ENCODE data around the gene TAAR2. TPM values are rescaled to one million over a fixed set of nuclear protein-coding genes. Genes with fewer than 3 reads are reported as not detected.

Gene TAAR2
- total RNA-seq, 1 experiment from 2014 or later, result not detected

DNA sequence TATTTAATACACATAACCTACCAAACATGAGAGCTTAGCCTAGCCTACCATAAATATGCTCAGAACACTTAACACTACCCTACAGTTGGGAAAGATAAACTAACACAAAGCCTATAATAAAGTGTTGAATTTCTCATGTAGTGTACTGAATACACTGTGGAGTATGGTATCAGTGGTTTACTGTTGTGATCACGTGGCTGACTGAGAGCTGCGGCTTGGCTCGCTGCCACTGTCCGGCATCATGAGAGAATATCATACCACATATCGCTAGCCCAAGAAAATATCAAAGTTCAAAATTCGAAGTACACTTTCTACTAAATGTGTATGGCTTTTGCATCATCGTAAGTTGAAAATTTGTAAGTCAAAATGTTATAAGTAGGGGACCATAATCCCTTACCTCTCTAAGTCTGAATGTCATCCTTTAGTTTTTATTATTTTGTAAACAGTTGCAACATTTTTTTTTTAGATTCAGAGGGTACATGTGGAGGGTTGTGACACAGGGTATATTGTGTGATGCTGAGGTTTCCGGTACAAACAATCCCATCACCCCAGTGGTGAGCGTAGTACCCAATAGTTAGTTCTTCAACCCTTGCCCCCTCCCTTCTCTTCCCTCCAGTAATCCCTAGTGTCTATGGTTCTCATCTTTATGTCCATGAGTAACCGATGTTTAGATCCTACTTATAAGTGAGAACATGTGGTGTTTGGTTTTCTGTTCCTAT, 49.5 kb upstream of the TAAR2 start:
- no TSS peak for BruUV-seq (replicated peaks)
- ChIA-PET POLR2A (no interaction called here), RAD21 (ENCODE audit: low non-redundant PET in 1 of 2, low total read pairs in 2 of 2, uncharacterized antibody in 2 of 2, unreplicated experiment in 2 of 2) (no interaction called here), CTCF (no interaction called here)
- intact Hi-C loops (cut with micrococcal nuclease), result no loop called here
- H3K79me2 ChIP-seq (ENCODE audit: insufficient read depth, low read length), result no peaks in the 10 kb centered on the region
- no peak overlapping the region for H3K4me2 ChIP-seq (ENCODE audit: low read length)
- H3K9ac ChIP-seq (ENCODE audit: low read length), result no peak overlapping the region
- no peaks in the 10 kb centered on the region for H3K36me3 ChIP-seq (ENCODE audit: control insufficient read depth in 1 of 2, insufficient read depth in 2 of 2, low read length in 2 of 2)
- no peak overlapping the region for H3K4me3 ChIP-seq (replicated peaks in 1 of 2; ENCODE audit: low read depth in 1 of 2, low read length in 2 of 2)
- TF ChIP-seq TCF7L2 (IDR thresholded peaks at IDR 0.05; ENCODE audit: borderline replicate concordance, extremely low read depth, insufficient read depth, insufficient read length) (no peak), CEBPB (IDR thresholded peaks at IDR 0.05; ENCODE audit: low read depth) (no peak), SIN3A (IDR thresholded peaks at IDR 0.05; ENCODE audit: low read depth) (no peak), FOSL1 (IDR thresholded peaks at IDR 0.05; ENCODE audit: low read depth) (no peak), SRF (IDR thresholded peaks at IDR 0.05; ENCODE audit: low read depth) (no peak), EGR1 (IDR thresholded peaks at IDR 0.05; ENCODE audit: low read depth) (no peak), ELF1 (IDR thresholded peaks at IDR 0.05; ENCODE audit: borderline replicate concordance, low read depth) (no peak), ZNF274 (IDR thresholded peaks at IDR 0.05; ENCODE audit: low read depth, low read length) (no peak), EZH2phosphoT487 (IDR thresholded peaks at IDR 0.05; ENCODE audit: borderline replicate concordance) (no peak), POLR2AphosphoS5 (IDR thresholded peaks at IDR 0.05; ENCODE audit: low read depth, low read length) (no peak), CBX3 (IDR thresholded peaks at IDR 0.05; ENCODE audit: low read depth) (no peak), ATF3 (IDR thresholded peaks at IDR 0.05) (no peak), YY1 (IDR thresholded peaks at IDR 0.05; ENCODE audit: extremely low read depth, insufficient replicate concordance, low read depth, low read length) (no peak)
- TF ChIP-seq, protein P1, sequence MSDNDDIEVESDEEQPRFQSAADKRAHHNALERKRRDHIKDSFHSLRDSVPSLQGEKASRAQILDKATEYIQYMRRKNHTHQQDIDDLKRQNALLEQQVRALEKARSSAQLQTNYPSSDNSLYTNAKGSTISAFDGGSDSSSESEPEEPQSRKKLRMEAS (IDR thresholded peaks at IDR 0.05), result no peak
- TF ChIP-seq, protein P2, sequence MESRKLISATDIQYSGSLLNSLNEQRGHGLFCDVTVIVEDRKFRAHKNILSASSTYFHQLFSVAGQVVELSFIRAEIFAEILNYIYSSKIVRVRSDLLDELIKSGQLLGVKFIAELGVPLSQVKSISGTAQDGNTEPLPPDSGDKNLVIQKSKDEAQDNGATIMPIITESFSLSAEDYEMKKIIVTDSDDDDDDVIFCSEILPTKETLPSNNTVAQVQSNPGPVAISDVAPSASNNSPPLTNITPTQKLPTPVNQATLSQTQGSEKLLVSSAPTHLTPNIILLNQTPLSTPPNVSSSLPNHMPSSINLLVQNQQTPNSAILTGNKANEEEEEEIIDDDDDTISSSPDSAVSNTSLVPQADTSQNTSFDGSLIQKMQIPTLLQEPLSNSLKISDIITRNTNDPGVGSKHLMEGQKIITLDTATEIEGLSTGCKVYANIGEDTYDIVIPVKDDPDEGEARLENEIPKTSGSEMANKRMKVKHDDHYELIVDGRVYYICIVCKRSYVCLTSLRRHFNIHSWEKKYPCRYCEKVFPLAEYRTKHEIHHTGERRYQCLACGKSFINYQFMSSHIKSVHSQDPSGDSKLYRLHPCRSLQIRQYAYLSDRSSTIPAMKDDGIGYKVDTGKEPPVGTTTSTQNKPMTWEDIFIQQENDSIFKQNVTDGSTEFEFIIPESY (IDR thresholded peaks at IDR 0.05; ENCODE audit: extremely low read depth, insufficient replicate concordance, low read length), result no peak
- TF ChIP-seq, protein P3, sequence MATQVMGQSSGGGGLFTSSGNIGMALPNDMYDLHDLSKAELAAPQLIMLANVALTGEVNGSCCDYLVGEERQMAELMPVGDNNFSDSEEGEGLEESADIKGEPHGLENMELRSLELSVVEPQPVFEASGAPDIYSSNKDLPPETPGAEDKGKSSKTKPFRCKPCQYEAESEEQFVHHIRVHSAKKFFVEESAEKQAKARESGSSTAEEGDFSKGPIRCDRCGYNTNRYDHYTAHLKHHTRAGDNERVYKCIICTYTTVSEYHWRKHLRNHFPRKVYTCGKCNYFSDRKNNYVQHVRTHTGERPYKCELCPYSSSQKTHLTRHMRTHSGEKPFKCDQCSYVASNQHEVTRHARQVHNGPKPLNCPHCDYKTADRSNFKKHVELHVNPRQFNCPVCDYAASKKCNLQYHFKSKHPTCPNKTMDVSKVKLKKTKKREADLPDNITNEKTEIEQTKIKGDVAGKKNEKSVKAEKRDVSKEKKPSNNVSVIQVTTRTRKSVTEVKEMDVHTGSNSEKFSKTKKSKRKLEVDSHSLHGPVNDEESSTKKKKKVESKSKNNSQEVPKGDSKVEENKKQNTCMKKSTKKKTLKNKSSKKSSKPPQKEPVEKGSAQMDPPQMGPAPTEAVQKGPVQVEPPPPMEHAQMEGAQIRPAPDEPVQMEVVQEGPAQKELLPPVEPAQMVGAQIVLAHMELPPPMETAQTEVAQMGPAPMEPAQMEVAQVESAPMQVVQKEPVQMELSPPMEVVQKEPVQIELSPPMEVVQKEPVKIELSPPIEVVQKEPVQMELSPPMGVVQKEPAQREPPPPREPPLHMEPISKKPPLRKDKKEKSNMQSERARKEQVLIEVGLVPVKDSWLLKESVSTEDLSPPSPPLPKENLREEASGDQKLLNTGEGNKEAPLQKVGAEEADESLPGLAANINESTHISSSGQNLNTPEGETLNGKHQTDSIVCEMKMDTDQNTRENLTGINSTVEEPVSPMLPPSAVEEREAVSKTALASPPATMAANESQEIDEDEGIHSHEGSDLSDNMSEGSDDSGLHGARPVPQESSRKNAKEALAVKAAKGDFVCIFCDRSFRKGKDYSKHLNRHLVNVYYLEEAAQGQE (IDR thresholded peaks at IDR 0.05; ENCODE audit: low read depth), result no peak
- TF ChIP-seq, protein P4, sequence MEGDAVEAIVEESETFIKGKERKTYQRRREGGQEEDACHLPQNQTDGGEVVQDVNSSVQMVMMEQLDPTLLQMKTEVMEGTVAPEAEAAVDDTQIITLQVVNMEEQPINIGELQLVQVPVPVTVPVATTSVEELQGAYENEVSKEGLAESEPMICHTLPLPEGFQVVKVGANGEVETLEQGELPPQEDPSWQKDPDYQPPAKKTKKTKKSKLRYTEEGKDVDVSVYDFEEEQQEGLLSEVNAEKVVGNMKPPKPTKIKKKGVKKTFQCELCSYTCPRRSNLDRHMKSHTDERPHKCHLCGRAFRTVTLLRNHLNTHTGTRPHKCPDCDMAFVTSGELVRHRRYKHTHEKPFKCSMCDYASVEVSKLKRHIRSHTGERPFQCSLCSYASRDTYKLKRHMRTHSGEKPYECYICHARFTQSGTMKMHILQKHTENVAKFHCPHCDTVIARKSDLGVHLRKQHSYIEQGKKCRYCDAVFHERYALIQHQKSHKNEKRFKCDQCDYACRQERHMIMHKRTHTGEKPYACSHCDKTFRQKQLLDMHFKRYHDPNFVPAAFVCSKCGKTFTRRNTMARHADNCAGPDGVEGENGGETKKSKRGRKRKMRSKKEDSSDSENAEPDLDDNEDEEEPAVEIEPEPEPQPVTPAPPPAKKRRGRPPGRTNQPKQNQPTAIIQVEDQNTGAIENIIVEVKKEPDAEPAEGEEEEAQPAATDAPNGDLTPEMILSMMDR (IDR thresholded peaks at IDR 0.05 in 2 of 3, conservative IDR thresholded peaks at IDR 0.05 in 1 of 3; ENCODE audit: borderline replicate concordance in 1 of 3, insufficient read depth in 1 of 3, low read depth in 2 of 3, low read length in 2 of 3), result no peak
- H4K20me1 ChIP-seq (ENCODE audit: insufficient read depth), result no peaks in the 10 kb centered on the region
- no peak overlapping the region for H2AFZ ChIP-seq (ENCODE audit: low read depth, low read length, poor library complexity, severe bottlenecking)
- no peaks in the 10 kb centered on the region for H3K27me3 ChIP-seq (ENCODE audit: insufficient read depth, low read length)
- ATAC-seq (no peak), DNase-seq (ENCODE audit: low read depth, low spot score) (no peak)
- no peak overlapping the region for H3K27ac ChIP-seq (ENCODE audit: low read depth, low read length)
- H3K9me2 ChIP-seq (ENCODE audit: insufficient read depth), result no peaks in the 10 kb centered on the region
- peaks cover 0 to 4% of the 10 kb centered on the region in 2 experiments; a peak in 2 of 4 replicates for H3K4me1 ChIP-seq (ENCODE audit: control insufficient read depth in 1 of 2, insufficient read depth in 2 of 2, low read length in 2 of 2)
- no peaks in the 10 kb centered on the region for H3K9me3 ChIP-seq (ENCODE audit: control insufficient read depth in 1 of 2, insufficient read depth in 1 of 2, low read depth in 1 of 2, low read length in 2 of 2)
